GM08714 (cell line): ENCODE data around the gene RBMS3.
"Not testable (repeated sequence)": the region's sequence is repeated elsewhere in the genome, so short reads cannot be mapped to it uniquely, and the experiment has no call there.

Experiments
- H3K4me3 ChIP-seq: fragments of 200-500 bp; sonication (Bioruptor generic); 2 replicates; pipeline ENCODE4 v1.5.1; 2014; ENCODE audit warnings: mild to moderate bottlenecking, low read length, inconsistent platforms
- ZNF274 ChIP-seq: IDR thresholded peaks from 2 replicates; pipeline ENCODE4 v1.6.1; 2012; ENCODE audit warnings: mild to moderate bottlenecking, low read depth, low read length

The RBMS3 gene

GRCh38 chr3:29760226-29760685 lies 479.4 kb downstream of the RBMS3 start:
- TF ChIP-seq ZNF274 = no peak
- H3K4me3 ChIP-seq = no peak overlapping the region

GRCh38 chr3:29761517-29761916 lies 480.6 kb downstream of the RBMS3 start:
- H3K4me3 ChIP-seq = no peak overlapping the region
- TF ChIP-seq ZNF274 = no peak

- no peak for TF ChIP-seq ZNF274
- no peak overlapping the region for H3K4me3 ChIP-seq
These were observed 482.2 kb downstream of the RBMS3 start for GRCh38 chr3:29763115-29763514.

- TF ChIP-seq ZNF274 = no peak
- no peak overlapping the region for H3K4me3 ChIP-seq
These were observed 483.2 kb downstream of the RBMS3 start for GRCh38 chr3:29764041-29764440.

- TF ChIP-seq ZNF274 = no peak
- H3K4me3 ChIP-seq = no peak overlapping the region
These were observed 483.9 kb downstream of the RBMS3 start for GRCh38 chr3:29764603-29765254.

GRCh38 chr3:29771602-29772001 lies 490.7 kb downstream of the RBMS3 start:
- no peak for TF ChIP-seq ZNF274
- no peak overlapping the region for H3K4me3 ChIP-seq

- no peak overlapping the region for H3K4me3 ChIP-seq
- TF ChIP-seq ZNF274 = no peak
These were observed 491.6 kb downstream of the RBMS3 start for GRCh38 chr3:29772436-29772835.

- H3K4me3 ChIP-seq = no peak overlapping the region
- no peak for TF ChIP-seq ZNF274
These were observed 492.6 kb downstream of the RBMS3 start for GRCh38 chr3:29773481-29773880.

- H3K4me3 ChIP-seq = no peak overlapping the region
- TF ChIP-seq ZNF274 = no peak
These were observed 494.5 kb downstream of the RBMS3 start for GRCh38 chr3:29775340-29775739.

GRCh38 chr3:29777869-29778268 lies 497.0 kb downstream of the RBMS3 start:
- TF ChIP-seq ZNF274 = no peak
- no peak overlapping the region for H3K4me3 ChIP-seq

GRCh38 chr3:29789686-29790085 lies 508.8 kb downstream of the RBMS3 start:
- no peak overlapping the region for H3K4me3 ChIP-seq
- TF ChIP-seq ZNF274 = no peak

GRCh38 chr3:29796808-29797207 lies 515.9 kb downstream of the RBMS3 start:
- no peak for TF ChIP-seq ZNF274
- no peak overlapping the region for H3K4me3 ChIP-seq

- TF ChIP-seq ZNF274 = no peak
- no peak overlapping the region for H3K4me3 ChIP-seq
These were observed 521.2 kb downstream of the RBMS3 start for GRCh38 chr3:29802057-29802456.

- TF ChIP-seq ZNF274 = no peak
- no peak overlapping the region for H3K4me3 ChIP-seq
These were observed 523.2 kb downstream of the RBMS3 start for GRCh38 chr3:29804044-29804443.

GRCh38 chr3:29805757-29806156 lies 524.9 kb downstream of the RBMS3 start:
- no peak for TF ChIP-seq ZNF274
- H3K4me3 ChIP-seq = no peak overlapping the region

- H3K4me3 ChIP-seq = not testable (repeated sequence)
These were observed 527.5 kb downstream of the RBMS3 start for GRCh38 chr3:29808324-29808723.

GRCh38 chr3:29822071-29822470 lies 541.2 kb downstream of the RBMS3 start:
- no peak for TF ChIP-seq ZNF274
- no peak overlapping the region for H3K4me3 ChIP-seq
